Left kidney (tissue), 8 donors: Measurements from ENCODE around the gene RNF19B. TPM values are rescaled to one million over a fixed set of nuclear protein-coding genes. Genes with fewer than 3 reads are reported as not detected.
"Not testable (repeated sequence)": the region's sequence is repeated elsewhere in the genome, so short reads cannot be mapped to it uniquely, and the experiment has no call there.

Experiments used
- DNase-seq: peaks from one replicate; pipeline ENCODE4 v3.0.0-alpha.2; 2013
- long read RNA-seq, 8 donors: transcript quantifications; one replicate each; lab custom pipeline, GENCODE V29; 2026
- polyA plus RNA-seq: library from polyadenylated mRNA; unstranded; fragments of 120-200 nt; gene quantifications from one replicate; pipeline ENCODE4 v1.2.1, GENCODE V29; 2013; ENCODE audit not compliant: insufficient read length

Gene RNF19B
- polyA plus RNA-seq, result 16.1 TPM
- long read RNA-seq, donor 1, partial matches to known transcripts, result 12 of 14 reads
- long read RNA-seq, donor 1, other reads (novel, unspliced or antisense), result 0 of 14 reads
- long read RNA-seq, donor 2, partial matches to known transcripts, result 0 of 4 reads
- long read RNA-seq, donor 2, other reads (novel, unspliced or antisense), result 0 of 4 reads
- long read RNA-seq, donor 3, partial matches to known transcripts, result 0 of 4 reads
- long read RNA-seq, donor 3, other reads (novel, unspliced or antisense), result 0 of 4 reads
- long read RNA-seq, donor 4, result 0 reads
- long read RNA-seq, donor 5, partial matches to known transcripts, result 0 of 4 reads
- long read RNA-seq, donor 5, other reads (novel, unspliced or antisense), result 0 of 4 reads
- long read RNA-seq, donor 6, partial matches to known transcripts, result 0 of 4 reads
- long read RNA-seq, donor 6, other reads (novel, unspliced or antisense), result 0 of 4 reads
- long read RNA-seq, donor 7, partial matches to known transcripts, result 0 of 5 reads
- long read RNA-seq, donor 7, other reads (novel, unspliced or antisense), result 0 of 5 reads
- long read RNA-seq, donor 8, partial matches to known transcripts, result 0 of 1 reads
- long read RNA-seq, donor 8, other reads (novel, unspliced or antisense), result 0 of 1 reads

GRCh38 chr1:32964461-32965250, at the start of gene RNF19B:
TSS of gene RNF19B (minus strand) at chr1:32964809. CDS start at chr1:32964685, 124 bp downstream.
- DNase-seq, result peak; percentile 93

GRCh38 chr1:33013791-33014190, 49.2 kb upstream of the RNF19B start:
- no peak for DNase-seq

- no peak for DNase-seq
These were observed 47.6 kb upstream of the RNF19B start for GRCh38 chr1:33012165-33012564.

GRCh38 chr1:33010932-33011731, 46.5 kb upstream of the RNF19B start:
- DNase-seq, result no peak

- no peak for DNase-seq
These were observed 45.0 kb upstream of the RNF19B start for GRCh38 chr1:33009561-33009960.

- no peak for DNase-seq
These were observed 43.7 kb upstream of the RNF19B start for GRCh38 chr1:33008051-33008914.

- peak; percentile 35 for DNase-seq
These were observed 42.8 kb upstream of the RNF19B start for GRCh38 chr1:33007190-33008050.

GRCh38 chr1:33005838-33006421, 41.3 kb upstream of the RNF19B start:
- DNase-seq, result no peak

- DNase-seq, result no peak
These were observed 40.7 kb upstream of the RNF19B start for GRCh38 chr1:33005117-33005837.

GRCh38 chr1:33004613-33005012, 40.0 kb upstream of the RNF19B start:
- no peak for DNase-seq

- DNase-seq, result no peak
These were observed 39.0 kb upstream of the RNF19B start for GRCh38 chr1:33003657-33004056.

- no peak for DNase-seq
These were observed 37.4 kb upstream of the RNF19B start for GRCh38 chr1:33002006-33002405.

- no peak for DNase-seq
These were observed 36.7 kb upstream of the RNF19B start for GRCh38 chr1:33001282-33001681.

- DNase-seq, result no peak
These were observed 35.9 kb upstream of the RNF19B start for GRCh38 chr1:33000427-33001026.

GRCh38 chr1:32998997-32999396, 34.4 kb upstream of the RNF19B start:
- no peak for DNase-seq

- no peak for DNase-seq
These were observed 33.5 kb upstream of the RNF19B start for GRCh38 chr1:32998064-32998463.

- no peak for DNase-seq
These were observed 32.8 kb upstream of the RNF19B start for GRCh38 chr1:32997381-32997891.

GRCh38 chr1:32993324-32993636, 28.7 kb upstream of the RNF19B start:
- DNase-seq, result not testable (repeated sequence)
